Caki2 (cell line): ENCODE data around the gene NKAIN1. TPM values are rescaled to one million over a fixed set of nuclear protein-coding genes. Genes with fewer than 3 reads are reported as not detected.
"Not testable (repeated sequence)": the region's sequence is repeated elsewhere in the genome, so short reads cannot be mapped to it uniquely, and the experiment has no call there.

ENCODE experiments used
- DNase-seq: peaks from one replicate; pipeline ENCODE4 v3.0.0-alpha.2; 2015; ENCODE audit warnings: low read depth
- in situ Hi-C: cut with HindIII; loops from 2 replicates; pipeline ENCODE4 v1.10.0; 2016; ENCODE audit warnings: low sequenced_read_pairs, low pct_unique_long_range_greater_than_20kb, mixed read lengths
- total RNA-seq: library from RNA; depleted of rRNA; stranded (reverse); fragments of >200 nt; shearing (Covaris generic); gene quantifications from 2 replicates; pipeline ENCODE4 v1.2.3, GENCODE V29; 2014; ENCODE audit warnings: low replicate concordance; rRNA removed

NKAIN1 gene
- total RNA-seq, 1 experiment from 2014 or later = 0.54 TPM

GRCh38 chr1:31140299-31140698 lies 99.4 kb downstream of the NKAIN1 start:
- no peak for DNase-seq
- in situ Hi-C loops = no loop called here

DNA sequence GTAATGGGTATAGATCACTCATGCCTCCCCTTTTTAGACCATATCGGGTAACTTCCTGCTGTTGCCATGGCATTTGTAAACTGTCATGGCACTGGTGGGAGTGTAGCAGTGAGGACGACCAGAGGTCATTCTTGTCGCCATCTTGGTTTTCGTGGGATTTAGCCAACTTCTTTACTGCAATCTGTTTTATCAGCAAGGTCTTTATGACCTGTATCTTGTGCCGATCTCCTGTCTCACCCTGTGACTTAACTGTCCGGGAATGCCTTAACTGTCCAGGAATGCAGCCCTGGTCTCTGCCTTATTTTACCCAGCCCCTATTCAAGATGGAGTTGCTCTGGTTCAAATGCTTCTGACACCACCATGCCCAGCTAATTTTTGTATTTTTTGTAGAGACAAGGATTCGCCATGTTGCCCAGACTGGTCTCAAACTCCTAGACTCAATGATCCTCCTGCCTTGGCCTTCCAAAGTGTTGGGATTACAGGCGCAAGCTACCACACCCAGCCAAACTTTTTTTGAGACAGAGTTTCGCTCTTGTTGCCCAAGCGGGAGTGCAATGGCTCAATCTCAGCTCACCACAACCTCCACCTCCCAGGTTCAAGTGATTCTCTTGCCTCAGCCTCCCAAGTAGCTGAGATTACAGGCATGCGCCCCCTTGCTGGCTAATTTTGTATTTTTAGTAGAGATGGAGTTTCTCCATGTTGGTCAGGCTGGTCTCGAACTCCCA lies 100.7 kb downstream of the NKAIN1 start:
- DNase-seq, in situ Hi-C loops: not testable (repeated sequence)

DNA sequence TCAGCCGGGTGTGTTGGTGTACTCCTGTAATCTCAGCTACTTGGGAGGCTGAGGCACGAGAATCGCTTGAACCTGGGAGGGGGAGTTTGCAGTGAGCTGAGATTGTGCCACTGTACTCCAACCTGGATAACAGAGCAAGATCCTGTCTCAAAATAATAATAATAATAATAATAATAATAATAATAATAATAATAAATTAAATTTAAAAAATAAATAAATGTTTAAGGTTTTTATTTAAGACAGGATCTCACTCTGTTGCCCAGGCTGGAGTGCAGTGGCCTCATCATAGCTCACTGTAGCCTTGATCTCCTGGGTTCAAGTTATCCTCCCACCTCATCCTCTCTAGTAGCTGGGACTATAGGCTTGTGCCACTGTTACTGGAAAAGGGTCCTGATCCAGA lies 101.8 kb downstream of the NKAIN1 start:
- in situ Hi-C loops, DNase-seq: not testable (repeated sequence)

GRCh38 chr1:31135973-31136600 lies 103.6 kb downstream of the NKAIN1 start:
- in situ Hi-C loops = no loop called here
- DNase-seq = no peak

GRCh38 chr1:31133368-31133767 lies 106.3 kb downstream of the NKAIN1 start:
- in situ Hi-C loops = no loop called here
- no peak for DNase-seq

Other genes with a start within 250 kb of the NKAIN1 start
- gene PUM1, start 174.2 kb downstream of the NKAIN1 start, total RNA-seq = 27.4 and 35.4 TPM in 2 replicates
- 90.6 and 126 TPM in 2 replicates for gene SNRNP40, start 56.9 kb upstream of the NKAIN1 start, total RNA-seq
- gene ZCCHC17, start 57.1 kb upstream of the NKAIN1 start, total RNA-seq = 49.5 and 56.1 TPM in 2 replicates
- not detected in 2 replicates for gene FABP3, start 133.2 kb upstream of the NKAIN1 start, total RNA-seq
- gene SERINC2, start 173.3 kb upstream of the NKAIN1 start, total RNA-seq = 7.1 and 13.3 TPM in 2 replicates